CD4-positive, alpha-beta T cell treated with Interleukin-15 for 1 hour (primary cell): Measurements from ENCODE around the gene KRT79.

Experiments used
- DNase-seq: peaks from one replicate; pipeline ENCODE4 v3.0.0-alpha.2; 2020

The KRT79 gene

DNA sequence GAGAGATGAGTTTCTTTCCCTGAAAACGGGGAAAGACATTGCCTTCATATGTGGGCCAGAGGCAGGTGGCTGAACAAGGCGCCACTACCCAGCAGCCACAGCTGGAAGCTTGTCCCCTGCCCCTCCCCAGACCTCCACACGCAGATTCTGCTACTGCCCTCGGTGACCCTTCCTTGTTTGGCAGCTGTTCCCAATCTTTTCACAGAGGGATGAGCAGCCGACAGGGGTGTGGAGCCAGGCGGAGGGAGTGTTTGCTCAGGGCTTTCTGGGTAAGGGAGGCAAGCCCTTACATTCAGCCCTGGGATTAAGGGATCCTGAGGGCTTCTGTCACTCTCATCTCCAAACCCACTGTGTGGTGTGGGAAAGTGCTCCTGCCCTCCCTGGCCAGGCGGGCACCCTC lies 15.7 kb downstream of the KRT79 start:
- no peak for DNase-seq

DNA sequence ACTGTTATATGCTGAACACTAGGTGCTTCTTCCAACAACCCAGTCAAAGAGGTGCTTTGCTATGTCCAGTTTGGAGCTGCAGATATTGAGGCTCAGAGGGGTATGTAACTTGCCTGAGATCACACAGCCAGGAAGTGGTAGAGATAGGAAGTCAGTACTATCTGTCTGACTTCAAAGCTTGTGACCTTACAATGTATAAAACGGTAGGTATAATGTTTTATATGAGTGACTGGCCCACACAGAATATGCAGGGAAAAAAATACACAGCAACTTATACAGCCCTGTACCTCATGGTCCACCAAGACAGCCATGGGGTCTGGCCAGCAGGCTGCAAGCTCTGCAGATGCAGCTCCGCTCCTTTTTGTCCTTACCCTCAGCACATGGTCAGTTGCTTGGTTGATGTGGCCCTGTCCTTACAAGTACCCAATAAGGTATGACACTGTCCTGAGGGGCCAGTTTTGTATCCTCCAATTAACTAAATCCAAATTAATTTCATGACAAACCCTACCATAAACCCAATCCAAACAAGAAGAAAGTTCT lies 16.3 kb downstream of the KRT79 start:
- DNase-seq: no peak

DNA sequence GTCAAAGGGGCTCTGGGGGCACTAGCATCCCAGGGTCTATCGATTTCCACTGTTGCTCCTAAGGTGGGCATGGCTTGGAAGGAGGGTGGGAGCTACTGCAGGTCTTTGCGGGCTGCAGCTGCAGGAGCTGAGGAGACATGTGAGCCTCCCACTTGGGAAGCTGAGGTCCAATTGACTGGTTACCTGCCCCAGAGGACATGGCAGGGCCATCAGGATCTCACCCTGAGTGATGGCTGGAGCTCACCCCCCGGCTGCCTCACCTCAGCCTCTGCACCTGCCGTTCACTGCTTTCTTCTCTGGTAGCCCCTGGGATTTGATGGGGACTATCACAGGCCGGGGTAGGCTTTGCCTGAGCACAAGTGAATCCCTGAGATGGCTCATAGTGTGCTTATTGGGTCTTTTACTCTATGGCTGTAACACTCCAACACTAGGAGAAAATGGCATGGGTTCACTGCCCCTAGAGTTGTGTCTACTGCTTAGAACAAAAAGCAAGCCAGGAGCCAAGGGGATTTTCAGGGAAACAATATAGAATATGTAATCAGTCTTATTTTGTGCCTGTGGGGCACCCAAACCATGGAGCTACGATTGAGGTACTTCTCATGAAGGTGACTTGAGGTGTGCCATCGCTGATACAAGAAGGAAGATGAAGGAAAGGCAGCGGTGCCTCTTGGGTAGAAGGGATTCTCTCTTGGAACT lies 17.0 kb downstream of the KRT79 start:
- no peak for DNase-seq

DNA sequence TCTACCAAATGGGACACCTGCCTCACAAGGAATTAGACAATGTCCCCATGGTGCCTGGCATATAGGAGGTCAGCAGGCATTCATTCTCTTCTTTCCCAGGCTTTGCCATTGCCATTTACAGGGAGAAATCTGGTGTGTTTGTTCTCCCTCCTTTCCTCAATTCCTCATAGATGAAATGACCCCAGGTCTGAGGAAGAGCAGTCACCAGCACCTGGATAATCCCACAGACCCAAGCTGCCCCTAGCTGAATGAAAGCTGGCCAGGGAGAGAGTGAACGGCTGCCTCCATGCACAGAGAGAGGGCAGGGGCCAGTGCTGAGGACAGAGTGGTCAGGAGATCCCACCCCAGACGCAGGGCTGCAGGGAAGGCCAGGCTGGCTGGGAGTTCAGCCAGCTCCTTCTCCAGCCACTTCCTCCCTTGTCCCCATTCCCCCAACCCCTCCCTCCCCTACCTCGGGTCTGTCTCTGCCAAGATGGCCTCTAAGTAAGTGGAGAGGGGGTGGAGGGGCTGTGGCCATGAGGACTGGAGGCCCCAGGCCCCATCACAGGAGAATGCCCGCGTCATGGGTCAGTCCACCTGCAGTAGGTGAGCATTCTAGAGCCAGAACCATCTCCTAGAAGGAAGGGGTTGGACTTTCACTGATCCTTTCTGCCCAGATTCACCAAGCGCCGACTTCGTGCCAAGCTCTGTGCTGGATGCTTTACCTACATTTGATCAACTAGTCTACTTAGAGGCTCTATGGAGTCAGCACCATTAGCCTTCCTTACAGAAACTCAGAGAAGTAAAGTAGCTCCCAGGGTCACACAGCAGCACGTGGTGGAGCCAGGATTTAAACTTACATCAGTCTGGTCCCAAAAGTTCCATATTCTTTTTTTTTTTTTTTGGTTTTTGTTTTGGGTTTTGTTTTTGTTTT lies 18.2 kb downstream of the KRT79 start:
- no peak for DNase-seq

DNA sequence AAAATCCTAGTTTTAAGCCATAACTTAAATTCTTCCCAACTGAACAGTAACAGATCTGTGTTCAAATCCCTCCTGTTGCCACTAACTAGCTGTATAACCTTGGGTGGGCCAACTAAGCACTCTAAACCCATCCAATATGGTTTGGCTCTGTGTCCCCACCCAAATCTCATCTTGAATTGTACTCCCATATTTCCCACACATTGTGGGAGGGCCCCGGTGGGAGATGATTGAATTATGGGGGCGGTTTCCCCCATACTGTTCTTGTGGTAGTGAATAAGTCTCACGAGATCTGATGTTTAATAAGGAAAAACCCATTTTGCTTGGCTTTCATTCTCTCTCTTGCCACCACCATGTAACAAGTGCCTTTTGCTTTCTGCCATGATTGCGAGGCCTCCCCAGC lies 18.9 kb downstream of the KRT79 start:
- no peak for DNase-seq

DNA sequence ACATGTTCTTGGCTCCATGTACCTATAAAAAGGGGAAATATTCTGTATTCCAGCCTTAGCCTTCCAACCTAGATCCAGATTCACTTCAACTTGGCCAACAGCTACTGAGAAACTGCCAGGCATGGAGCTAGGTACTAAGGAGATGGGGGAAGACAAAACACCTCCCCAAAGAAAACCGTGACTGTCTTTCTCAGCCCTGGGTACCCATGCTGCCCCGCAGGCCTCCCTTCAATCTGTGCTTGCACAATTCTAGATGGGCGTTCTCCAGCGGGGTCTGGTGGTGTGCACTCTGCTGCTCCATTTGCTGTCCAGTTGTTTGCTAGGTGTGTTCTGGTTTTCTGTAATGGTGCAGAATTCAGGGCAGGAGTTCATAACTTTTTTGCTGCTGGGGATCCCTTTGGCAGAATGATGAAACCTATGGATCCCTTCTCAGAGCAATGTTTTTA lies 19.4 kb downstream of the KRT79 start:
- DNase-seq: no peak

DNA sequence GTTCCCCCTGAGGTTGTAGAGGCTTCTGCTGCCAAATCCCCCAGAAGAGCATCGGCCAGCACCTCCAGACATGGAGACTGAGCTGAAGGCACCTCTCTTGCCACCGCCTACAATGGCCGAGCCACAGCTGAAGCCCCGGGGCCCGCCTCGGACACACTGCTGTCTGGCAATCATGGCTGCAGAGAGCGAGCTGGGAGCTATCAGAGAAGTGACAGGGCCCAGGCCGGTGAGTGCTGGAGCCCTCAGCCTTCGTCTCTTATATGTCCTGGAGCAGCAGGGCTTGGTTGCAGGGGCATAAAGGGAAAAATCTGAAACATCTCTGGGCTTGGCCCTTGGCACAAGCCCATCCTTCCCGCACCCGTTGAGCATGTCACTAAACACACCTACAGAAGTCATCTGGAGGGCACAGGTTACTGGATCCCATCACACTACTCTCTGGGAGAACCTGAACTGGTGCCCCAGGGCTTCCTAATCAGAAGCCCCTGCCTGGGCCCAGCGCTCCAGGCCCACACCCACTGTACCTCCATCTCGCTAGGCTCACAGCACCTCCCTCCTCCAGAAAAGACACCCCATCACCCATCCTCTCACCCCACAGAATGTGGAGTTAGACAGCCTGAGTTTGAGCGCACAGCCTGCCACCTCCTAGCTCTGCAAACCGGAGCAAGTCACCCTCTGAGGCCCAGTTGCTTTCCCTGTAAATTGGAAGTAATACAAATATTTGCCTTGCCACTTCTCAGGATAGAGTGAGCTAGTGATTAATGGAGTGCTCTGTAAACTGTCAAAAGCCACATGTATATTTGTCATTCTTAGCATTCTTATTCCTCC lies 20.0 kb downstream of the KRT79 start, which contains the start of gene KRT4:
Gene KRT4, minus strand, starts transcription at position 232 of the 825 bp plus-strand sequence. Its CDS starts 58 bp downstream, at position 174.
- no peak for DNase-seq

DNA sequence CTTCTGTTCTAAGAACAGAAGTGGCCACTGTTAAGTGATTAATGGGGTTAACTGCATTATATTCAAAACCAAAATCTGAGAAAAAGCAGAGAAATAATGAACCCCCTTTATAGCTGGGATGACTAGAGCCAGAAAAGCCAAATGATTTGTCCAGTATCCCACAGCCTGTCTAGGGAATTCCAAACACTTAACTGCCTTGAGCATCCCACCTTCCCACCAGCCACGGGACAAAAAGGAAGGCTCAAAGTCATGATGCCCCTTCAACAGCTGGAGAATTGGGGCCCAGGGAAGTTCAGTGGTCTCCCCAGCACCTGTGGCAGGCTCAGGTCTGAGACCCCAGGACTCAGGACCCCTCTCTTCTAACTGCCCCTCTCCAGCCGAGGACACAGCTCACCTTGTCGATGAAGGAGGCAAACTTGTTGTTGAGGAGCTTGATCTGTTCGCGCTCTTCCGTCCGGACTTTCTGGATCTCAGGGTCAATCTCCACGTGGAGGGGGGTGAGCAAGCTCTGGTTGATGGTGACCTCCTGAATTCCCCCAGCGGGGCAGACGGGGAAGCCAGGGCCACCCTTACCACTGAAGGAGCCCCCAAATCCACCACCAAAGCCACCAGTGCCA lies 20.8 kb downstream of the KRT79 start:
- DNase-seq: no peak

DNA sequence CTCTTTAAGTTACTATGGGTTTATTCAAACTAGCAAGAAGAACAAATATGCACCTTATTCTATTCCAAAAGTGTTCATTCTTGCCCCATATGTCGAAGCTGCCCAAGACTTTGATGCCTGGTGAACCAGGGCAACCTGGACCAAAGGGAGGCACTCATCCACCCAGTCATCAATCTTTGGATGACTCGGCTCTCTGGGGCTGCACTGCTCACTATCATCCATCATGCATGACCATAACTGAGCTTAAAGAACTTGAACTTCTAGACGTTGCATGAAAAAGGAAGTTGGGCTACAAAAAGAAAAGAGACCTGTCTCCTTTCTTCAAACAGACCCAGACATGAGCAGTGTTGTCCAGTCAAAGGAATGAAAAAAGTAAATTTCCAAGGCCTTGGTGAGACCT lies 21.4 kb downstream of the KRT79 start:
- DNase-seq: no peak

DNA sequence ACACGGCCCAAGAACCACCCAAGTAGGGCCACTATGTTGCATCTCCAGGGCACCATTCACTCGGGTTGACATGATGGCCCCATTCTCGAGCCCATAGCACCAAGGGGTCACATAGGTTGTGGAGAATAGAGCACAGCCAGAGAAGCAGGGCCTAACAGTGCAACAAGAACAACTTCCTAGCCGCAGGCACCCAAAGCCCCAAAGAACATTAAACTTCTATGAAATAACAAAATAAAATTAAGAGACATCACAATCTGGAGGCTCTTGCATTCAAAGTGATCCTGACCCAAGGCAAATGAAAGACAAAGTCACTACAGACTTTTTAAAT lies 22.1 kb downstream of the KRT79 start:
- no peak for DNase-seq

DNA sequence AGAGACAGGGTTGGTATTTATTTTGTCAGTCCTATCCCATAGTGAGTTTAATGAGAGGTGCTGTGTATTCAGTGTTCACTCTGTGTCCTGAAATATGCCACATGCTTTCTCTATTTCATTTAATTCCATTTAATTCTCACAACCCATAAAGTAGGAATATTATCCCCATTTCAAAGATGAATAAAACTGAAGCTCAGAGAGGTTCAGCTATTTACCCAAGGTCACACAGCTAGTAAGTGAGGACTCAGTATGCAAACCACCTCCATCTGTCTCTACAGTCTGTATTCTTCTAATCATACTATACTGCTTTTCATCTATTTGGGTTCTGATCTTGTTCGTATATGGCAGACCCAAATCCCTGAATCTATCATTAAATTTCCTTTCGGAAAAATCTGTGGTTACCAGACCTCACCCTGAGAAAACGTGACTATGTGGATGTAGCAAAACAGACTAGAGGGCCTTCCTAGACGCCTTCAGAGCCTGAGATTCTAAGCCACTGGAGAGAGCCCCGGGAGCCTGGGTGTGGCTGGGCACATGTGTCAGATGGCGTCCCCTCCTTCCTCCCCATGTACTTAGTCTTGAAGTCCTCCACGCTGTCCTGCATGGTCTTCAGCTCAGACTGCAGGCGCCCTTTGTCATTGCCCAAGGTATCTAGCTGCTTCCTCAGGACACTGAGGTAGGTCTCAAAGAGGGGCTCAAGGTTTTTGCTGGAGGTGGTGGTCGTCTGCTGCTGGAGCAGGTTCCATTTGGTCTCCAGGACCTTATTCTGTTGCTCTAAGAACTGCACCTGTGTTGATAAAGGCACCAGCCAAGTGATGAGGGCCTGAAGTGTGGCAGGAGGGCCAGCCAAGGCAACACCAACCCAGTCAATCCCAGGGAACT lies 22.7 kb downstream of the KRT79 start:
- DNase-seq: no peak

DNA sequence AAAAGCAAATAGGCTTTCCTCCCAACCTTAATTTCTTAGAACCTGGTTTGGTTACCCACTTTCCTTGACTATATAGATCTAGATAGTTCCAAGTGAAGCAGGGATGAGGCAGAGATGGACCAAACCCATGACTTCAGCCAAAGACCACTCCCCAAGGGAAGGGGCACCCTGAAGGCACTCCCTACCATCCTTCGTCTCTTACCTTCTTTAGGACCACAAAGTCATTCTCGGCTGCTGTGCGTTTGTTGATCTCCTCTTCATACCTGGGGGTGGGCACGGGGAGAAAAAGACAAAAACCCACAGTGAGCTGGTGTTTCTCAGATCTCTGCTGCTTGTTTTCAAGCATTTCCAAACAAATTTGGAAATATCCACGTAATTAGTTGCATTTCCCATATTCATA lies 23.6 kb downstream of the KRT79 start:
- DNase-seq: no peak

DNA sequence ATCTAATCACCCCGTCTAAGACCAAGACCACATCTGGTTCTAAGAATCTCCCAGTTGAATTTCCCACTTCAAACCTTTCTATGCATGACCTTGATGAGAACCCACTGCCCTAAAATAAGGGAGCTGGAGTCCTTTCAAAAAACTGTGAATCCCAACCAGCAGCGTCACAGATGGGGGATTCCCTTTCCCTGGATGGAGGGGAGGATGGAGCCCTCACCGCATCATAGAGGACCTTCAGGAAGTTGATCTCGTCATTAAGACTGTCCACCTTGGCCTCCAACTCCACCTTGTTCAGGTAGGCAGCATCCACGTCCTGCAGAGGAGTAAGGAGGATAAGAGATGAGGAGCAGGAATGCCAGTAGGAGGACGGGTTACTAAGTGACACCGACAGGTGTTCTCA lies 24.9 kb downstream of the KRT79 start:
- DNase-seq: no peak

DNA sequence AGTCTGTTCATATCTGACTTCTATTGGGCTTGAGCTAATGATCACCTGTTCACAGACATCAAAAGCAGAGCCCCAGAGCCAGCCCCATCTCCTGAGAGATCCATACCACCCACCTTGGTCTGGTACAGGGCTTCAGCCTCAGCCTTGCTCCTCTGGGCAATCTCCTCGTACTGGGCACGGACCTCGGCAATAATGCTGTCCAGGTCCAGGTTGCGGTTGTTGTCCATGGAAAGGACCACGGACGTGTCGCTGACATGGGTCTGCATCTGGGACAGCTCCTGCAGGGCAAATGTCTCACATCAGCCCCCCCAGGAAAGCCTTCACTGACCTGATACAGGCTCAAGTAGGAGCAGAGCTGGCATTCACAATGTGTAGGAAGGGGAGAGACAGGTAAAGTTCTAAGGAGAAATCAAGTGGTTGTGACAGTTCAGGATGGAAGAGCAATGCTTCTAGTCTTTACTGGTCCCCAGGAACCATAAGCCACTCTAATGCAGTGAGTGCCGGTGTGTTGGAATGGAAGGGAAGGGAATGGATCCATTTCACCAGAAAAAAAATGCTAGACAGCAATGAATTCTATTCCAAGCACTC lies 25.4 kb downstream of the KRT79 start:
- DNase-seq: no peak

DNA sequence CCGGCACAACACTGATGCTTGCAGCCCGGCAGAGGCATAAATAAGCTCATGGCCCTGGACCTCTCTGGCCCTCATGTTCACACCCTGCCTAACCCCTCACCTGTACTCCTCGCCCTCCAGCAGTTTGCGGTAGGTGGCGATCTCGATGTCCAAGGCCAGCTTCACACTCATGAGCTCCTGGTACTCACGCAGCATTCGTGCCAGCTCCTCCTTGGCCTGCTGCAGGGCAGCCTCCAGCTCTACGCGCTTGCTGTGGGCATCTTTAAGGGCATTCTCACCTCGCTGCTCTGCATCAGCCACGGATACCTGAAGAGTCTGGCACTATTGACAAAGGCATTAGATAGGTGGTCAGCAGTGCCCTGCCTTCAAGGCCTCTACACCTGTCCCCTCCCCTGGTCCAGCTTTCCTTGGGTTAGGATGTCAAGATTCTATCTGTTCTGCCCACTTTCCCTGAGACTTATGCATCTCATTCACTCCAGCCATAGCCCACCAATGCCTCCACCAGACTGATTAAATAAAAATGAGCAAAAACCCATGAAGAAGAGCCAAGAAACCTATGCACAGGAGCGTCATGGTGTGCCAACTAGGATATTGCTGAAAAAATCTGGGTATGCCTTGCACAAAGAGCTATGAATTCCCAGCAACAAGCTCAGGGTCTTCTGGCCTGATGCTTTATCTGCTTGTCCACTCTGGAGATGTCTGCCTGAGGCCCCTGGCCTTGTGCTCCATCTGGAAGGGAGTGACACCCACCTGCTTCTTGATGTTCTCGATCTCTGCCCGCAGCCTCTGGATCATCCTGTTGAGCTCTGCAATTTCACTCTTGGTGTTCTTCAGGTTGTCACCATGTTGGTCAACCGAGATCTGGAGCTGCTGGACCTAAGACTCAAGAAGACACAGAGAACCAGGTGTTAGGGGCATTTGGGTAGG lies 26.3 kb downstream of the KRT79 start:
- DNase-seq: no peak

DNA sequence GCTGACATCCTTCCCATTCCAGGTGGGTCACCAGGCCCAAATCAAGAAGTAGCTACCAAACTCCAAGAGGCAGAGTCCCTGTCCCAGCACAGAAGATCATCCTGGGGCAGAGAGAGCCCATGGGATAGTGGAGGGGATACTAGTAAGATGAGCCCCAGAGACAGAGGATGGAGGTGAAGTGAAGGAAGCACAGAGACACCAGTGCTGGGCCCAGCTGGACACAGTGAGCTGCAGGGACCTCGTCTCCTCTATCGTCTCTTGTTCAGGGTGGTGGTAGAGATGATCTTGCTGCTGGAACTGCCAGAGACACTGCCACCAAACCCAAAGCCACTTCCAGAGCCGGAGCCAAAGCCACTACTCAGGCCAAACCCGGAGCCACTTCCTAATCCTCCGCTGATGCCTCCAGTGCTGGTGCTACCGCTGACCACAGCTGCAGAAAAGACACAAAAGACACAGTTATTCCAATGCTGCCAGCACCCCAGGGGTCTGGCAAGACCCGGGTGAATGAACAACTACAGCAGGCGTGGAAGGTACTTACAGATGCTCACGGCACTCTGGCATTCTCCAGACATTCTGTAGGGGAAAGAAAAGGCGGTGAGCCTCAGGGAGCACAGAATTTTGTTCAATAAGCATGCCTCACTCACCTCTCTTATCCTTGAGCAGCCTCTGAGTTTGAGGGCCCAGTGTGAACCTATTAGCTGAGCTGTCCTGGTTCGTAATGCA lies 27.1 kb downstream of the KRT79 start:
- DNase-seq: no peak

DNA sequence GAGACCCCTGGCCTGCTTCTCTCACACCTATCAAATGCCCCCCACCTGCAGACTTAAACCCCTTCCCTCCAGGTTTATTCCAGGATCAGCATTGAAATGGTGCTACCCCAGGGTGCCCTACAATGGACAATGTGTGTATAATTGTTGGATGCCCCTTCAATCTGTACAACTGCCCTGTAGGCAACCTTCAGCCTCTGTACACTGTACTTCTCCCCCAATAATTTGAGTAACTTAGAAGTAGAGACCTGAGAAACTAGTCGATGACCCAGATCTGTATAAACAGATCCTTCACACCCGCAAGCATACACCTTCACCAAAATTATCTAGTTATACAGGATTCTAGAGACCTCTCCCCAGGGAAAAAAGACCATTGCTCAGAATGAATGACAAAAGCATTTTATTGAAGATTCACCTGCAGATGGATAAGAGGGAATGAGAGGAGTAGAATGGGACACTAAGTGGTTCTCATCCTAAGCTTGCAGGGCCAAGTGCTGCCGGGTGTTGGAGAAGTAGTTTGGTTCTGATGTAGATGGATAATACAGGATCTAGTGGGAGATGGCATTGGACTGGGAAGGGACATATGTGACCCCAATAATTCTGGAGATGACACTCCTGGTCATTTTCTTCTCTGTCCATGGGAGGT lies 27.8 kb downstream of the KRT79 start:
- DNase-seq: no peak

DNA sequence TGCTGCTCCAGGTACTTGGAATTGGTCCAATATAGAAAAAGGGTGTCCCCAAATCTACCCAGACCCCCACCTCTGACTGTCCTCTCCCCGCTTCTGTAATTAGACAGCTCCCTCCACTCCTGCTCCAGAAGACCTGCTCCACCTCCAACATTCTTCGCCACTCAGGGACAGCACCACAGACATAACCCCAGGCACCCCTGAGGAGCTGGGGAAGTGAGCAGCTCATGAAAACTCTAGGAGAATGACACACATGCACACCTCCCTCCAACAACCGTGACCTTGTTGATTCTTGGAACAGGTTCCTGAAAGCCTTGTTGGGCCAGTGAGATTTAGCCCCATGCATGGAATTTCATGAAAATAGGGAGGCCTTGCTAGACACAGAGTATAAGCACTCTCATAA lies 28.4 kb downstream of the KRT79 start:
- no peak for DNase-seq

DNA sequence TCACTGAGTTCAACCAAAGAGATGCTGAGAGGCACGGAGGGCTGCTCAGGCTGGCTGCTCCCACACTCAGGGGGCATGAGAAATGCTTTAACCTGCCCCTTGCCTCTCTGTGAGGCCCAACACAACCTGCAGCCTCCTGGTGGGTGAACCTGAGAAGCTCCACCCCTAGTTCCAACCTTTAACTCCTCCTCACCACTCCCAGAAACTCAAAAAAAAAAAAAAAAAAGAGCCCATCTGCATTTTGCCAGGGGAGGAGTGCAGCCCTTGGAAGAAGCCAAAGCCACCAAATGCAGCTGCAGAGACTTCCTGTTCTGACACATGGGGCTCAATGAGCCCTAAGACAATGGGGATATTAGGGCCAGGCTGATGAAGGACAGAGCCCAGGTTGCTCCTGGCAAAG lies 29.1 kb downstream of the KRT79 start:
- DNase-seq: no peak
